GM18499 (cell line): Measurements from ENCODE around the gene OPALIN.
"Not testable (repeated sequence)": the region's sequence is repeated elsewhere in the genome, so short reads cannot be mapped to it uniquely, and the experiment has no call there.

Experiments
- ATAC-seq: cut with Tn5 transposase; IDR thresholded peaks from one replicate; pipeline ENCODE4 v1.9.1; 2021; ENCODE audit warnings: moderate number of reproducible peaks; ENCODE audit not compliant: insufficient read depth, unreplicated experiment

The OPALIN gene

GRCh38 chr10:96309628-96310320, 49.0 kb downstream of the OPALIN start:
- no peak for ATAC-seq

GRCh38 chr10:96308854-96309253, 49.9 kb downstream of the OPALIN start:
- not testable (repeated sequence) for ATAC-seq

- no peak for ATAC-seq
These were observed 52.3 kb downstream of the OPALIN start for GRCh38 chr10:96306516-96306915.

- no peak for ATAC-seq
These were observed 53.8 kb downstream of the OPALIN start for GRCh38 chr10:96305019-96305418.

- no peak for ATAC-seq
These were observed 54.6 kb downstream of the OPALIN start, which contains the start of gene DNTT for GRCh38 chr10:96304230-96304629. Gene DNTT, plus strand, starts transcription at chr10:96304434. Its CDS starts 64 bp downstream, at chr10:96304498.

GRCh38 chr10:96301616-96302015, 57.2 kb downstream of the OPALIN start:
- ATAC-seq: no peak

- ATAC-seq: no peak
These were observed 59.4 kb downstream of the OPALIN start for GRCh38 chr10:96299383-96299782.

GRCh38 chr10:96298362-96298761, 60.4 kb downstream of the OPALIN start:
- no peak for ATAC-seq

GRCh38 chr10:96297486-96297885, 61.3 kb downstream of the OPALIN start:
- no peak for ATAC-seq

- no peak for ATAC-seq
These were observed 63.3 kb downstream of the OPALIN start for GRCh38 chr10:96295475-96295874.
